Measurements from ENCODE around the gene JAZF1.

JAZF1 gene

GRCh38 chr7:28112883-28113540 lies 67.6 kb downstream of the JAZF1 start:
- no peak overlapping the region for H3K27ac ChIP-seq
- no peak for DNase-seq (ENCODE audit: low read depth, low spot score)

DNA sequence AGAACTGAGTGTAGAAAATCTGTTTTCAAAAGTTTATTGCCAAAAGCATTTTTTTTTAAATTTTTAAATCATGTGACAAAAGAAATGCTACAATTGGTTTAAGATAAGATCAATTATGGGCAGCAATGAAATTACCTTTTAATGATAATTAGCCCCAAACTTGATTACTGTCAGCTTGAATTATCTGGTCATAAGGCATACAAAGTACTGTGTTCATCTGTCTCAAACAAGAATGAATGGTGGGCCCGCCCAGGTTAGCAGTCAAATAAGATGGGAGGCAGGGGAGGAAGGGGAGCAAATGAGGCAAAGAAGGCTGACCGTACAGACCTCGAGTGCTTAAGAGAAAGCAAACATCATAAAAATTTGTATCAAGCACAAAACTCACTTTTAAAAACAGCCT lies 68.1 kb downstream of the JAZF1 start:
- no peak for DNase-seq (ENCODE audit: low read depth, low spot score)

DNA sequence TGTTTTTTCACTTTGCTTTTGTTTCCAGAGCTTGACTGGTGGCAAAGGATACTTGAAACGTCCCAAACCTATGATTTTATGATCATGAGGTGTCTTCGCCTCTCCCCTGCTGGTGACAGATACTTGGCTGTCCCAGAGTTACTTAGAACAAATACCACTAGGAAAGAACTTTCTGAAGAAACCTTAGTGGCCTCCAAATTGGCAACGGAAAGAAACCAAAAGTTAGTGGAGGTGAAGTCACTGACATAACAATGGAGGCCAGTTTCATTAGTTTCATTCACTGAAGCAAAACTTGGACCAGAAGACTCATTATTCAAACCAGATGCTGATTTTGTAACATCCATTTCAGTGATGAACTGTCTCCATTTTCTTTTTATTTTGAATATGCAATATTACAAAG lies 68.6 kb downstream of the JAZF1 start:
- H3K27ac ChIP-seq, result no peak overlapping the region
- no peak for DNase-seq (ENCODE audit: low read depth, low spot score)

More for the DNA sequence above, 68.1 kb downstream of the JAZF1 start:
- H3K27ac ChIP-seq, result no peak overlapping the region

DNA sequence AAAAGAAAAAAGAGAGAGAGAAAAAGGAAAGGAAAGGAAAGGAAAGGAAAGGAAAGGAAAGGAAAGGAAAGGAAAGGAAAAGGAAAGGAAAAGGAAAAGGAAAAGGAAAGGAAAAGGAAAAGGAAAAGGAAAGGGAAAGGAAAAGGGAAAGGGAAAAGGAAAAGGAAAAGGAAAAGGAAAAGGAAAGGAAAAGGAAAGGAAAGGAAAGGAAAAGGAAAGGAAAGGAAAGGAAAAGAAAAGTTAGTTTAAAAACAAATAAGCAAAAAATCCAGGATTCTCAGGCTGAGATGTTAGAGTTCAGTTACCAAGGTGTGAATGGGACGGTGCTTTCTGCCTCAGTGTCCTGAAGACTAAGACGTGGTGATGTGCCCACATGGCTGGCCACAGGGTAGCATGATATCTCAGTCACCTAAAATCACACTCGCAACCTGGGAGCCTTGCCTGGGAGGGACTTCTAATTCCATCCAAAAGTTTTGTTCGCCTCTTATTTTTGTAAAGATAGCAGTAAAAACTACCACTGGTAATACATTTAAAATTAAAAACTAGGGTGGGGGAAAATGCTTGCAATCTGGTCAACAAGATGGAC lies 70.1 kb downstream of the JAZF1 start:
- DNase-seq (ENCODE audit: low read depth, low spot score), result no peak
- H3K27ac ChIP-seq, result no peak overlapping the region

DNA sequence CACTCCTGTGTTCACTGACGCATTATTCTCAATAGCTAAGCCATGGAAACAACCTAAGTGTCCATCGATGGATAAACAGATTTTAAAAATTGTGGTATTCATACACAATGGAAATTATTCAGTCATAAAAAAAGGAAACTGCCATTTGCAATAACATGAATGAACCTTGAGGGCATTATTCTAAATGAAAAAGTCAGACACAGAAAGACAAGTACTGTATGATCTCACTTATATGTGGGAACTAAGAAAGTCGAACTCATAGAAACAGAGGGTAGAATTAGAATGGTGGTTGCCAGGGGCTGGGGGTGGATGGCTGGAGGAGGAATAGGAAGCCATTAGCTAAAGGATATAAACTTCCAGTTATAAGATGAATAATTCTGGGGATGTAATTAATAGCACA lies 71.8 kb downstream of the JAZF1 start:
- H3K27ac ChIP-seq, result no peak overlapping the region

DNA sequence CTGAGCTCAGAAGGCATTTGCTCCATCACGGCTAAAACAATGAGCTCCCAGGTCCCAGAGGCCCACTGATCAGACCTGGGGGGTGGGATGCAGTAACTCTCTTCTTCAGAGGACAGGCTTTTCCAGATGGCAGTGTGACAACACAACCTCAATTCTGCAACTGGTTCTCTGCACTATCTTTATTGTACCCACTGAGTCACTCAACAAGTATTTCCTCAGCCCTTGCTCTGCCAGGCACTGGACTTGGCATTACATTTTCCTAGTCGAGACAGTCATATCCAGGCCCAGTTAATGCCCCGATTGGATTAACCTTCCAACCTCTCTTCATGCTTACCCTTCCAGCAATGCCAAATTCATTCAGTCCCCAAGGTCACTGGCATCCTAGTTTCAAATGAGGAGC lies 72.6 kb downstream of the JAZF1 start:
- DNase-seq (ENCODE audit: low read depth, low spot score), result no peak
- no peak overlapping the region for H3K27ac ChIP-seq

More for the DNA sequence above, 71.8 kb downstream of the JAZF1 start:
- no peak for DNase-seq (ENCODE audit: low read depth, low spot score)

DNA sequence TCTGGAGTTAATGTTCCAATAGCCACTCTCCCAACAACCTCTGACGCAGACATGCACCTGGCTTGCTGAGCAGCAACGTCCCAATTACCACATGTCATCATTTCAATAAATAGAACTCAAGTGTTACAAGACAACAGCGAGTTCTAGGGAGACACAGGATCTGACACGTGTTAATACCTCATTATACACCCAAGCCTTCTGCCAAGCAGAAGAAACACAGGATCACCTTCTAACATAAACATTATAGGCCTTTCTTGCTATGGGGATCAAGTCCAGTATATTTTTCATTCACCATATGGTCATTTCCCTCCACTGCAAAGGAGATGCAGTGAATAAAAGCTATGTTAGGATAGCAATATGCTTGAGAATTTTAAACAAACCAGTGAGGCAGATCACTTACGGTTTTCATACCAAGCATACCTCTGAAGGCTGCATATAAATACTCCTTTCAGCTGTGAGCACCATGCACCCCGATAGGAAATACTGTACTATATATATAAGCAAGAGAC lies 74.2 kb downstream of the JAZF1 start:
- no peak for DNase-seq (ENCODE audit: low read depth, low spot score)
- no peak overlapping the region for H3K27ac ChIP-seq

GRCh38 chr7:28105234-28105633 lies 75.4 kb downstream of the JAZF1 start:
- no peak for DNase-seq (ENCODE audit: low read depth, low spot score)
- H3K27ac ChIP-seq, result no peak overlapping the region

DNA sequence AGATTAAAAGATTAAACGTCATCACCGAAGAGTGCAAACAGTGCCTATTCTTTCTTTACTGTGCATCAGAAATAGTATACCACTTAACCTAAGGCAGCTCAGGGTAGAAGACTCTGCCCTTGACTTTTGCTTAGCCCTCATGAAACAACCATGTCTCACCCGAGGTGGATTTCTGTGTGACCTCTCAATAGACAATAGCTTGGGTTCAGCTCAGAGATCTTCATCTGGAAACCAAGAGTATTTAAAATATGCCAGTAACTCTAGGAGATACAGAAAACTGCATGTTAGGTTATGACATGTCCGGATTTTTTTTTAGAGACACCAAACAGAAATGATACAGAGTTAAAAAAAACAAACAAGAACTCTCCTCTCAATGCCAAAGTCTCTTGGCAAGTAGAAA lies 75.8 kb downstream of the JAZF1 start:
- H3K27ac ChIP-seq, result no peak overlapping the region
- no peak for DNase-seq (ENCODE audit: low read depth, low spot score)

GRCh38 chr7:28104041-28104541 lies 76.5 kb downstream of the JAZF1 start:
- DNase-seq (ENCODE audit: low read depth, low spot score), result no peak
- H3K27ac ChIP-seq, result no peak overlapping the region

GRCh38 chr7:28102797-28103196 lies 77.8 kb downstream of the JAZF1 start:
- H3K27ac ChIP-seq, result no peak overlapping the region
- DNase-seq (ENCODE audit: low read depth, low spot score), result no peak

- DNase-seq (ENCODE audit: low read depth, low spot score), result no peak
- H3K27ac ChIP-seq, result no peak overlapping the region
These were observed 83.9 kb downstream of the JAZF1 start for GRCh38 chr7:28096713-28097112.

GRCh38 chr7:28095231-28095630 lies 85.4 kb downstream of the JAZF1 start:
- DNase-seq (ENCODE audit: low read depth, low spot score), result no peak
- no peak overlapping the region for H3K27ac ChIP-seq

GRCh38 chr7:28093623-28094232 lies 86.9 kb downstream of the JAZF1 start:
- DNase-seq (ENCODE audit: low read depth, low spot score), result no peak
- H3K27ac ChIP-seq, result no peak overlapping the region

- H3K27ac ChIP-seq, result no peak overlapping the region
- DNase-seq (ENCODE audit: low read depth, low spot score), result no peak
These were observed 89.4 kb downstream of the JAZF1 start for GRCh38 chr7:28091190-28091589.

- DNase-seq (ENCODE audit: low read depth, low spot score), result no peak
- H3K27ac ChIP-seq, result no peak overlapping the region
These were observed 91.5 kb downstream of the JAZF1 start for GRCh38 chr7:28088901-28089714.

DNA sequence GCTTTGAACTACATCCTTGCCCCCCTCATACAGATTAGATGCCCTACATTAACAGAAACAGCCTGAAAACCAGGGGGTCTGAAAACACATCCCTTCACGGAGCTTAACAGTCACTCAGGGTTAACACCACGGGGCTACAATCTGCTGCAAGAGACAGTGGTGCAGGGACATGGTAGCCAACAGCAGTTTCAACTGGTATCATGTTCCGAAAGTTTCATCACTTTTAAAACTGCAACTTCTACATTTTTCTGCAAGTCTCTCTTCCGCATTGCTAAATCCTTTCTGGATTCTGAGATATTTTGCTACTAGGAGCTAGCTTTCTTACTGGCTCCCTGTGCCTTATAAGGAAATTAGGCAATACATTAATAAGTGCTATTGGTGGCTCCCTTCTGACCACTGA lies 92.6 kb downstream of the JAZF1 start:
- DNase-seq (ENCODE audit: low read depth, low spot score), result no peak
- no peak overlapping the region for H3K27ac ChIP-seq

DNA sequence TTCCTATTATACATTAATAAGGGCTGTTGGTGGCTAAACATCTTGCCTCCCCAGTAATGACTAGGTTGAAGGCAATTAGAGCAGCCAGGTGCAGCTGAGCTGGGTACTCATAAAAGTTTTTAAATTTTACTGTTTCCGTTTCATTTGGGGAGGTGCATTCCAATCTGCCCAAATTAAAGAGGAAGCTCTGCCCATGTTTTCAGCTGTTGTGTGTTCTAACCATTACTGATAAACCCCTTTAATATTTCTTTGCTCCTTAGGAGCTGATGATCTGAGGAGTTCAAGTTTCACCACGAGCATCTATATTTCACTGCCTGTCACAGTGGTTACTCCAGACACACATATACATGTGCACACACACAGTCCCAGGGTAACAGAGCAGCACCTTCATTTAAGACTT lies 94.4 kb downstream of the JAZF1 start:
- H3K27ac ChIP-seq, result no peak overlapping the region
- no peak for DNase-seq (ENCODE audit: low read depth, low spot score)

DNA sequence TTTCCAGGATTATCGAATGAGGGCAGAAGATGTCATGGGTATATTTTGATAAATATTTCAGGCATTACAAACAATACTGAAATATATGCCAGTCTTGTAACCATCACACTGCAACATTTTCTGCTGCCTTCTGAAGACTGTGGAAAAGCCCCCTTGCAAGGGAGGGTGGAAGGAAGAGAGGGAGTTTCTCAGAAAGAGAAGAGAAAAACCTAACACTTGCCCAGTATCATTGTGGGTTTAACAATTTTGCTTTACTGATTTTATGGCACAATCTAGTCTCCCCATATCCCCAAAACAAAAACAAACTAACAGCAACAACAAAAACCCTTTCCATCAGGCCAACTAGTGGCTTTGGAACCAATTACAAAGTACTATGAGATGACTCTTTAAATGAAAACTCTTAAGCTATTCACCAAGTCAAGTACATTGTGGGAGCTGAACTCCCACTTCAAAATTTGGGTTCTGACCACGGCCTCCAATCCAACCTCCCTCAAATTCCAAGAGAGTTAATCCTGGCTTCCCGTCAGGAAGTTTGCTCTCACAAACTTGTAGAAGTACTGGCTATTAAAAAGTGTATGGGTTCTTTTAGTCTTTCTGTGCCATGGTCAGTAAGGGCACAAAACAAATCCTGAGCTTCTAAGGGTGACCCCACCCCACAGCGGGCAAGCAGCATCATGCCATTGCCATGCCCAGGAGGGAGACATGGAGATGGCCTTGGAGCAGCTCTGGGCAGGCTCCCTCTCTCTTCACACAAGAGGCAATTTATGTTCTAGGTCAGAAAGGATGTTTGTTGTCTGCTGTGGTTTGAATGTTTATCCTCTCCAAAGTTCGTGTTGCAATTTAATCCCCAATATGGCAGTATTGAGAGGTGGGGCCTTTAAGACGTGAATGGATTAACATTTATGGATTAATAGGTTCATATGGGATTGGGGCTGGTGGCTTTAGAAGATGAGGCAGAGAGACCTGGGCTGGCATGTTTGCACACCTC lies 96.3 kb downstream of the JAZF1 start:
- DNase-seq (ENCODE audit: low read depth, low spot score), result no peak
- H3K27ac ChIP-seq, result no peak overlapping the region
